GM21526 (cell line): Measurements from ENCODE around the gene GNG12.

Experiments used
- ATAC-seq: cut with Tn5 transposase; IDR thresholded peaks from one replicate; pipeline ENCODE4 v1.9.1; 2021; ENCODE audit warnings: moderate library complexity; ENCODE audit not compliant: unreplicated experiment, low FRiP score

Gene GNG12

DNA sequence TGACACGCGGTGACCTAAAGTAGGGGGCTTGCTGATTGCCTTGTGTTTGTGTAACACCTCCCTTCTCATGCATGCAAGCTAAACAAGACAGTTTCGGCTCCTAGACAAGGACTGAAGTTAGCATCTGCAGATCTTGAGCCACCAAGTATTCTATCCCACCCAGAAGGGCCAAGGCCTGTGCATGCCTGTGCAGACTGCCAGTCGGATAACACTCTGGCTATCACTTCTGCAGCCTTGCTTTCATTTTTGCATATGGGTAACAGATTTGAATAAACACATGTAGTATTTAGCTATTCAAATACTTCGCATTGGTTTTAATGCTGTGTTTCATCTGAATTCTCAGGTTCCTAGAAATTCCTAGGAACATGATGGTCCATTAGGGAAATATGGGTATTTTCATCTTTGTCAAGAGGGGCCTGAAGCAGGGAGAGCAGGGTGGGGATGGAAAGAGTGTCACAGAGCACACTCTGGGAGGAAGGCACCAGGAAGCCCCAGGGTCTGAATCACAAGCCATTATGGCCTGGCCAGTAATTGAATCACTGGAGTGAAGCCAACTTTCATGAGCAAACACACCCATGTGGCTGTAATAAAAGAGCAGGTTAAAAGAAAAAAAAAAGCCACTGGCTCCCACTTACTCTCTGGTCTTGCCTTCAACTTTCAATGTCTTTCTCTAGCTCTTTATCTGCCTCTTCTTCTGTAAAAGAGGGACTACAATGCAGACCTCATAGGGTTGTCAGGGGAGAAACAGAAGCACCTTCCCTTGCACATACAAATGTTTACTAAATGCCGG, 120.0 kb downstream of the GNG12 start:
- no peak for ATAC-seq

- no peak for ATAC-seq
Measured at GRCh38 chr1:67711855-67712212, 121.4 kb downstream of the GNG12 start.

DNA sequence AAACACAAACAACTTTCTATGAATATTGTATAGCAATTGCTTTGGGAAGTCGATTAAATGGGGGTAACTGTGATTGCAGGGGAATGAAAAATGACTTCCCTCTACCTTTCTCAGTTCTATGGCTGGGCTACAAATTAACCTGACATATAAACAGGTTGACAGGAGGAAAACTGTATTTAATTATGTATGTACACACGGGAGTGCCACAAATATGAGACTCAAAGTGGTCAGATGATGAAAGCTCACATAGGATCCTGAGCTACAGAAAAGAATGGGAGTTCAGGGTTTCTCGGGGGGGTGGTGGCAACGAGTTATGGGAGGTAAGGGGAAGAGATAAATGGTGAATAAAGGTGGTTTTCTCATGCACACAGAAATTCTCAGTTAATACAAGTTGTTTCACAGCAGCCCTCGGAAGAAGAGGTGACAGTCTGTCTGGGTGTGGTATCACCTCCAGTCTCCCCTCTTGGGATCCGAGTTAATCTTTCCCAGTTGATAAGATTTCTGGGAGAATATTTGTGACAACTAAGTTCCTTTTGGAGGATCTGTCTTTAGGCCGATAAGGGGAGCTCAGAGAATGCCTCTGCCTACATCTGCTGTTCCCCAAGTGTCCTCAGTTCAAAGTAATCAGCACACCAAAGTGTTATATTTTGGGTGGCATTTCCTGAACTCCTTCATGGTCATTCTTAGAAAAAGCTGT, 122.0 kb downstream of the GNG12 start:
- no peak for ATAC-seq

DNA sequence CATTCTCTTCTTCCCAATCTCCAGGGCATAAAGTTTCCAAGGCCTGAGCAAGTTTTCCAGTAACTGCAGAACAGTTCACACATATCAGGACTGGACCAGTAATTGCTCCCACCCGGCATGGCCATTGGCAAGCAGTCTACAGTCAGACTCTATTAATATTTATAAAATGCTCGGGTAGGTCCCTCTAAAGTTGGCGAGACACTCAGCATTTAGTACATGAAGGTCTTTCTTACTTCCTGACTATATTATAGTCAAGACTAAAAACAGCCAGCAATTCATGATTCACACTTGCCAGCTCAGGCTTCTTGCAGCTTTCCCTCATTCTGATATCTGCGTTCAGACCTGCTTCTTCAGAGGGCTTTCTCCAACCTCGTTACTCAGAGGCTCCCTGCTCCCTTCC, 122.8 kb downstream of the GNG12 start:
- ATAC-seq = no peak

DNA sequence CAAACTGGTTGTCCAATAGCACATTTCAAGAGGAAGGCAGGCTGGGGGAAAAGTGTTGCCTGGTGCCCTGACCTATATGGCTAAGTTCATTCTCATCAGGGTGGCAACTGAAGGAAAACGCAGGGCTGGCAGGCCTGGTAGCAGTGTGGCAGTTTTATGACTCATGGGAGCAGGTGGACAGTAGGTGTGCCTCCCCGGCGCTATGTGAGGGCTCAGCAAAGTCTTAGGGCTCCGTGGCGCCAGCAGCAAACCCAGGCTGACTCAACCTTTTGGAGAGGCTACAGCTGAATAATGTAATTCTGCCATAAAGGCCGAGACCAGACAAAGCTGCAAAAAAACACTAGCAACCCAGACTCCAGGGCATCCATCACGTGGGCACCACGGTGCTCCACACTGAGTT, 124.7 kb downstream of the GNG12 start:
- ATAC-seq = no peak

DNA sequence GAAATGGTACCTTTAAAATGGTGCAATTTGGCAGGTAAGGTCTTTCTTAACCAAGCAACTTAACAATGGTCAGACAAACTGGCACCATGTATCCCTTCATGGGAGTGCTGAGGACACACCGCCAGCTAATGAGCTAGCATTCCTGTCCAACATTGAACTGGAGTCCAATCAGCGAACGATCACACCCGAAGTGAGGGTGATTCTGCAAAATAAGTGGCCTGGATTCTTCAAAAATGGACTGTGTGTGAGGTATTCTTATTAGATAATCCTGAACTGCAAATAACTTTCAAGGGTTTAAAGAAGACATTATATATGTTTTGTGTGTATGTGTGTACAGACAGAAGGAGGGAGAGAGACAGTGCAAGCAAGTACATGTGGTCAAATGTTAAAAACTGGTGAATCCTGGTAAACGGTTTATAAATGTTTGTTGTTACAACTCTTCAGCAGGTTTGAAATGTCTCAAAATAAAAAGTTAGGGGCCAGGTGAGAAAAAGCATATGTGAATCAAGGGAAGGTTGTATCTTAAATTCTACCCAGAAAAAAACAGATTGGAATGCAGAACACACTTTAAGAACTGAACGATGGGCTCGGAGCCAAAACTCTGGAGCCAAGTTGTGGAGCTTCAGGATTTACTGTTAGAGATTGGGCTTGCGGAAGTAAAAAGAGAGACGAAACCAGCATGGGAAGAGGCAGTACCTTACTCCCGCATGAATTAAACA, 127.4 kb downstream of the GNG12 start:
- ATAC-seq = no peak

- ATAC-seq = no peak
Measured at GRCh38 chr1:67704351-67704750, 128.9 kb downstream of the GNG12 start.

DNA sequence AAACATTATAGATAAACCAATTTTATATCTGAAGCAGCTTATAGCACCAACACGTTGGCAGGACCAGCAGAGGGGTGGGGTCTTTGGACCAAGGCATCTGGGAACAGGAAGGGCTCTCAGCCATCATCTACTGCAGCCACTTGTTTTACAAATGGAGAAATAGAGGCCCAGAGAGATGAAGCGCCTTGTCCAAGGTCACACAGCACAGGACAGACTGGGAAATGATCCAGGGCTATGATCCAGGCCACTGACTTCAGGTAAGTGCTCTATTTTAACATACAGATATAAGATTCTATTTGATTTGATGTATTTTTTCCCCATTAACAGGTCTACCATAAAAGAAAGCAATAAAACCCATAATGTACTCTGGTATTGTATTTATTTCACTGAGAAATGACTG, 131.4 kb downstream of the GNG12 start:
- ATAC-seq = no peak

DNA sequence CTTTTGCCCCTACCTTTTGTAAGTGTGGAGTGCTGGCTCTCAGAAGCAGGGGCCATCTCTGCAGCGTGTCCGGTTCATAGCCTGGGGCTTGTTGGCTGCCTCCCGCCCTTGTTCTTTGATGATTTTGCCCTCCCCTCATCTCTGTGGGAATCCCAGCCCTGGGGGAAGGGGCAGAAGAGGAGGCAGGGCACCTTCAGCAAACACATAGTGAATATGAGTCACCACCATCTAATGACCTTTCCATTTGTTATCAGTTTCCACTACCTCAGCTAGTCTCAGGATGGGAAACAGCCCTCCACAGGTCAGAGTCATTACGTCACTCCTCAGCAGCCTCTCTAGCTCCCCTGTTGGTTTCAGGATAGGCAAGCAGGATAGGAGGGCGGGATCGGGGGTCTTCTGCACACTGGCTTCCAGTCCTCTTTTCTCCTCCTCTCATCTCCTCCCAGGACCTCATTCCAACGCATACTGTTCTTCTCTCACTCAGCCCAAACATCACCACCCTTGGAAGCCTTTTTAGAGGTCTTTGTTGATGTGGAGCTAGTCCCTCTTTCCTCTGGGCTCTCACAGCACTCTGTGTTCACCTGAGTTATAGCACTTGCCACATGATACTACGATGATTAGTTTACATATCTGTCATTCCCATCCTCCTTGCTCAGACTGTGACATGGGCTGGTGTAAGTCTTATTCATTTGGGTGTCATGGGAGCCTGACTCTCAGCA, 132.4 kb downstream of the GNG12 start:
- peak; percentile 53 for ATAC-seq

GRCh38 chr1:67700220-67700619, 133.0 kb downstream of the GNG12 start:
- no peak for ATAC-seq

DNA sequence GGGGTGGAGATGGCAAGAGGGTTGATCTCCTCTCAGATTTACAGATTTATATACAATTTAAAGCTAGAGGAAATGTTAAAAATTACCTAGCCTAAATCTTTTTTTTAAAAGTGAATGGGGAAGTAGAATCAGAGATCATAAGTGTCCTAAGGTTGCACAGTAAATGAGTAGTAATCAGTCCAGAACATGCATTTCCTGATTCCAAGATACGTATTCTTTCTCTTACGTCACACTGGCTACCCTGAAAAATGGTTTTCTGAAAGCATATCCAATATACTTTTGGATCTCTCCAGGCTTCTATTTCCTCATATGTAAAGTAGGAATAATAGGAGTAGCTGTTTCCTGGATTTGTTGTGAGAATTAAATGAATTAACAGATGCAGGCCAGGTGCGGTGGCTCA, 136.6 kb downstream of the GNG12 start:
- no peak for ATAC-seq

DNA sequence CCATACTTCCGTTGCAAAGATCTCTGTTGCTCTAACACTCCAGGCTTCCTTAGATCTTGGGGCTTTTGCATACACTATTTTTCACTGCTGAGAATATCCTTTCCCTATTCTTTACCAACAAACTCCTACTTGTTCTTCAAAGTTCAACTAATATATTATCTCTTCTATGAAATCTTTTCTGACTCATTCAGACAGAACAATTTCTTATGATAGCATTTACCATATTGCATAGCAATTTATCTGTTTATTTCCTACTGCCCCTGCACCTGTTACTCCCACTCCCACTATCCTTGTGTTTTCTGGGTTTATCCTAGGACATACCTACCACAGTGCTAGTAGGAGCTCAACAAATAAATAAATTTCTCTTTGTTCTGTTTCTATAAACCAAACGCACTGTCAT, 137.3 kb downstream of the GNG12 start:
- no peak for ATAC-seq

DNA sequence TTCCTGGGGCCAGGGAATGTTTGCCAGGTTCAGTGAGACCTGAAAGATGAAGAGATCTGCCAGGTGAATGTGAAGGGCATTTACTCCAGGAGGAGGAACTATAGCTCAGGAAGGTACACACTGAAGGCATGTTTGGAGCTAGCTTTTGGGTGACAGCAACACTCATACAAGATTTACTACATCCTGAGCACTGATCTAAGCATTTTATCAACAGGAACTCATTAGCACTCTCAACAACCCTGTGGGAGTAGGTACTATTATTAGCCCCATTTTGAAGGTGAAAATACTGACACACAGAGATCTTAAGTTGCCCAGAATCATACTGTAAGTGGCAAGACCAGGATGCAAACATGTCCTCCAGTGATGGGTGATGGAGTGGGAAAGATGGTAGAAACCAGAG, 141.6 kb downstream of the GNG12 start:
- no peak for ATAC-seq

DNA sequence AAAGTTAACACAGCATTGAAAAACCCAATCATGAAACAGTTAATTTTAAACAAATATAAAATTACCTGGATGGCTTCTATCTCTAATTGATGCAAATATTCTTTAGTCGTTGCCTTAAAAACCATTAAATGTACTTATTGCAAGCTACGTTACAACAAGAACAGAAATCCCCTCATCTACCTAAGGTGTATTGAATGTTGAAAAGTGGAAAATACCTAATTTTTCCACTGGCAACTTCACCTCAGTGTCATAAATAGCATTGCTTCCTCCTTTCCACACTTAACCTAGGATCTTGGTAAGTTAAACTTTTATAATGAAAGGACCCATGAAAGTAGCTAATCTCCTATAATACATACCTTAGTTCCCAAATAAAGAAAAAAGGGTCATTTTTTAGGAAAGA, 142.9 kb downstream of the GNG12 start:
- ATAC-seq = no peak

DNA sequence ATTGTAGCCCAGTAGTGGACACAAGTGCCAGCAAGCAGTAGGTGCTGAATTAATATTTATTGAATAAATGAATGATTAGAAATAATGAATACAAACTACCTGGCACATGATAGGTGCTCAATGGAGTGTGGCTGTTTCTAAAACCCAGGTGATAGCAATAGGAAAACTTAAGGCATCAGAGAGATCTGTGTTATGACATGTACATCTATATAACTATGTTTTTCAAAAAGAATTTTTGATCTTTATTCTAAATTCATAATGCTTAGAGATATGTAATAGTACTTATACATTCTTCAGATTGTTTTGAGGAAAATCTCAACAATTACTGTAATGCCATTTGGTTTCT, 143.3 kb downstream of the GNG12 start:
- no peak for ATAC-seq

- no peak for ATAC-seq
Measured at GRCh38 chr1:67689267-67690017, 143.8 kb downstream of the GNG12 start.

GRCh38 chr1:67688526-67689219, 144.6 kb downstream of the GNG12 start:
- ATAC-seq = no peak

DNA sequence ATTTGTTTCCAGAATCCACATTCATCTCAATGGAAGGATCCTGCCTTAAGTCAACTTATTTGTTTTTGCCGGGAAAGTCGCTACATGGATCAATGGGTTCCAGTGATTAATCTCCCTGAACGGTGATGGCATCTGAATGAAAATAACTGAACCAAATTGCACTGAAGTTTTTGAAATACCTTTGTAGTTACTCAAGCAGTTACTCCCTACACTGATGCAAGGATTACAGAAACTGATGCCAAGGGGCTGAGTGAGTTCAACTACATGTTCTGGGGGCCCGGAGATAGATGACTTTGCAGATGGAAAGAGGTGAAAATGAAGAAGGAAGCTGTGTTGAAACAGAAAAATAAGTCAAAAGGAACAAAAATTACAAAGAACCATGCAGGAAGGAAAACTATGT, 145.6 kb downstream of the GNG12 start:
- ATAC-seq = no peak

GRCh38 chr1:67687198-67687545, 146.1 kb downstream of the GNG12 start:
- no peak for ATAC-seq
